HEK293T (cell line): ENCODE data around the gene RAD18.

ENCODE experiments used
- BHLHE40 ChIP-seq: fragments of 450-650 bp; IDR thresholded peaks from 2 replicates; pipeline ENCODE4 v1.6.1; 2016; ENCODE audit warnings: mild to moderate bottlenecking, moderate library complexity, borderline replicate concordance
- ELF4 ChIP-seq: fragments of 450-650 bp; IDR thresholded peaks from 2 replicates; pipeline ENCODE4 v1.6.1; 2017; ENCODE audit warnings: antibody characterized with exemption
- FOXA1 ChIP-seq: fragments of 450-650 bp; IDR thresholded peaks from 2 replicates; pipeline ENCODE4 v1.6.1; 2016; ENCODE audit warnings: mild to moderate bottlenecking
- FOXM1 ChIP-seq: fragments of 450-650 bp; IDR thresholded peaks from 2 replicates; pipeline ENCODE4 v1.6.1; 2017; ENCODE audit warnings: mild to moderate bottlenecking, borderline replicate concordance
- NFRKB ChIP-seq: fragments of 450-650 bp; IDR thresholded peaks from 2 replicates; pipeline ENCODE4 v1.6.1; 2016; ENCODE audit warnings: mild to moderate bottlenecking, moderate library complexity
- SP1 ChIP-seq: fragments of 450-650 bp; IDR thresholded peaks from 2 replicates; pipeline ENCODE4 v1.6.1; 2017
- TARDBP ChIP-seq: fragments of 450-650 bp; IDR thresholded peaks from 2 replicates; pipeline ENCODE4 v1.6.1; 2016
- TF ChIP-seq, protein P1 (sequence below): fragments of 450-650 bp; IDR thresholded peaks from 2 replicates; pipeline ENCODE4 v1.6.1; 2016

DNA sequence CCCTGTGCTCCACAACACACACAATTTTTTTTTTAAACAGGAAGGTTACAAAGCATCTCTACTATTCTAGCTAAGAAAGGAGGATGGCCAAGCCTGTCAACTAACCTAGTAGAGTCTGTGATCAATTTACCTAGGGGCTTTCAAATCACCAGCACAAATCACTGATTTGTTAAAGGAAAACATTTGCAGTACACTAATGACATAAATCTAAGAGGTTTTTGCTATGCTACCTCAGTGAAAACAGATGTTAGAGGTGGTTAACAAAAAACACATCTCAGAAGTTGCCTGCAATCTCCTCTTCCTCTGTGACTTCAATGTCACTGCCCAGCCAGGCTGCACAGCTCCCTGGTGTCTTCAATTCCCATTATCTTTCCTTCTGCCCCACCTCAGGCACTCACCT lies 72.0 kb downstream of the RAD18 start:
- TF ChIP-seq BHLHE40 = no peak
- TF ChIP-seq NFRKB = no peak
- no peak for TF ChIP-seq SP1
- TF ChIP-seq, protein P1, sequence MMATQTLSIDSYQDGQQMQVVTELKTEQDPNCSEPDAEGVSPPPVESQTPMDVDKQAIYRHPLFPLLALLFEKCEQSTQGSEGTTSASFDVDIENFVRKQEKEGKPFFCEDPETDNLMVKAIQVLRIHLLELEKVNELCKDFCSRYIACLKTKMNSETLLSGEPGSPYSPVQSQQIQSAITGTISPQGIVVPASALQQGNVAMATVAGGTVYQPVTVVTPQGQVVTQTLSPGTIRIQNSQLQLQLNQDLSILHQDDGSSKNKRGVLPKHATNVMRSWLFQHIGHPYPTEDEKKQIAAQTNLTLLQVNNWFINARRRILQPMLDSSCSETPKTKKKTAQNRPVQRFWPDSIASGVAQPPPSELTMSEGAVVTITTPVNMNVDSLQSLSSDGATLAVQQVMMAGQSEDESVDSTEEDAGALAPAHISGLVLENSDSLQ = no peak
- TF ChIP-seq FOXM1 = no peak
- TF ChIP-seq TARDBP = no peak
- TF ChIP-seq ELF4 = no peak
- TF ChIP-seq FOXA1 = no peak
